Fibroblast of upper back skin (primary cell): ENCODE results near the gene FAM181A.

Experiments used
- DNase-seq: peaks from one replicate; pipeline ENCODE4 v3.0.0-alpha.2; 2013

Gene FAM181A

DNA sequence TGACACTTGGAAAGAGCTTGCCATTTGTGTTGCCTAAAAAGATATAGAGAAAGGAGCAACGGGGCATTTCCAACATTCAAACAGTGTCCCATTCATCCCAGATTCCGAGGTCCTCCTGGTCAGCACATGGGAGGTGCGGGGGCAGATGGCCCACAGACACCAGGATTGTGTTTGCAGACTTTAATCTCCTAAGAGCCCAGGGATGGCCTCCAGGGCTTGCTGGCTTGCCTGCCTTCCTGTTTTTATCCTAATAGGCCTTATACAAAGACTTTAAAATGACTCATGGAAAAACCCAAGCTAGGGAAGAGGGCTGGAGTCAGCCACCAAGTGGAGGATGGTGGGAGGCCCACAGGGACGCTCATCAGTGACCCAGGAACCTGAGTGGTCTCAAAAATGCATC is 21.5 kb upstream of the FAM181A start:
- DNase-seq: no peak

DNA sequence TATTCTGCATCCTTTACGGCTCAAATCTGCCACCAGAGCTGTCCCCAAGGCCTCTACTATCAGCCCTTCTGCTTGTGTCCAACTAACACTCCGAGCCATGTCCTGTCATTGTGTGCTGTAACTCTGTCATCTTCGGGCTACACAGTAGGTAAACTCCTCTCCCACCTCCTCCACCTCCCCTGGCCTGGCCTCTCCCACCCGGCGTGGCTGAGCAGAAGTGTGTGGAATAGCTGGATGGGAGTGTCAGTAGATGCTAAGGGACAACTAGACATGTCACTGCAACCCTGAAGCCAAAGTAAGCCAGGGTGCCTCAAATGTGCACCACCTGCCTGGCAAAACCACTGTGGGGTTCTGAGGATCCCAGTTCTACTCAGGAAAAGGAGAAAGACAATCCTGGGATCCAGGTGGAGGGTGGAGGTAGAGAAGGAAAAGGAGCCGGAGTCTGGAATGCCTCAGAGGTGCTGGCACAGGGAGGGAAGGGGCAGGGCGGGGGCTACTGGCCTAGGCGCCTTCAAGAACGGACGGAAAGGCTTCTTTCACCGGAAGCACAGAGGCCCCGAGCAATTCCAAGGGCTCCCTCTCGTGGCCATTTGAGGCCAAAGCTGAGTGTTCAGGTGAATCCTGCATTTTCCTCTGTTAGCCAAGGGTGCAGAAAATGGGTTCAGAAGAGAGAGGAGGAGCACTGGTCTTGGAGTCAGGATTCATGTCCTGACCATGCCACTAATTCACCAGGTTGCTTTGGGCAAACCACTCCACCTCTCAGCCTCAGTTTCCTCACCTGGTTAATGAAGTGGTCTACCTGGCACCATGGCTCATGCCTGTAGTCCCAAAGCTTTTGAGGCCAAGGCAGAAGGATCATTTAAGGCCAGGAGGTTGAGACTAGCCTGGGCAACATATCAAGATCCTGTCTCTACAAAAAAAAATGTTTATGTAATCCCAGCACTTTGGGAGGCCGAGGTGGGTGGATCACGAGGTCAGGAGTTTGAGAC is 20.5 kb upstream of the FAM181A start:
- peak; percentile 29 for DNase-seq

DNA sequence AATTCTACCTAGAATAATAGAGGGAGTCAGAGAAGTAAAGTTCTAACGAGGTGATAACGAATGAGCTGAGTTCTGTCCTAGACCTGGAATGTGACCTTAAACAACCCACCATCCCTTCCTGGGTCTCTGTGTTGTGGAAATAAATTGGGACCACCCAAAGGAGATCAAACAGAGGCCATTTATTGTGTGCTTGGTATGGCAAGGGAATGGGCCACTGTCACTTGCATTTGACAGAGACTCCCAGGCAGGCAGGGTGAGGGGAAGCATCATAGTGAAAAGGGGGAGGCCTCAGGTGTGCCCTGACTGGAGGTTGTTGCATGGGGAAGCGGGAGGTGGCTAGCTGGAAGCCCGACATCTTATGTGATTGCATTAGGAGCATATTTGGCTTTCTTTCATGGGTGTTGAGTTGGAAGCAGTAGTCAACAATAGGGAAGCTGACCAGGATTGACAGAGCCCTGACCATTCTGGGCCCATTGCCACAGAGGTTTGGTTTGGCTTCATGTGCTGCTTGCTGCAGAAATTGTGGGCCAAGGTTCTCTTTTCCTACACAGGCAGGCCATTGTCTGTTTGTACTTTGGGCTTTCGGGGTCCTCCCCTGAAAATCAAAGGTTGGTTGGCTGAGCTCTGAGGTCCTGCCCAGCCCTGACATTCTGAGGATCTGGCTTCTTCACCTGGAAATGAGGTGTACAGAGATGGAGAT is 17.6 kb upstream of the FAM181A start:
- no peak for DNase-seq

DNA sequence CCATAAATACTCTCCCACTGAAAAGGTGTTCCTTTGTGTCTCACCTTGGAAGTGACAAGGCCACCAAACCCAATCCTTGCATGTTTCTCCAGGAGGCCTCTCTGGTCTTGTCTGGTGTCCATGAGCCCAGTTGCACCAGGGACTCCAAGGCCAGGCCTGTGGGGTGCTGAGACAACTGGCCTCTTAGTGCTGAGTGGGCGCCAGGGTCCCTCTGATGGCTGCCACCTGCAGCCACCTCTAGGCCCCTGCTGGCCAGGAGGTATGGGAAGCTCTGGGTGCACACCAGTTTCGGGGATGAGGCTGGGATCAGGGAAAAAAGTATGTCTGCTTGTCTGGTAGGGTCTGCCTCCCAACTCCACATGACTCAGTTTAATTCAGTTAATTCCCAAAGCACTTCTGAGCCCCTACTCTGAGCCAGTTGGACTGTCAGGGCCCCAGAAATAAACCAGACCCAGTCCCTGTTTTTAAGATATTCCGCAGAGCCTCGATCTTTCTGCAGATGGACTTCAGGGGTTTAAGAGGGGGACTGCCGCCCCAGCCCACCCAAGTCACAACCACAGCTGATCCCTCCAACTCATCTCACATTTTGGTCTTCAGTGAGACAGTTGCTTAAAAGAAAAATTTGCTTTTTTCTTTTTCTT is 15.0 kb upstream of the FAM181A start:
- DNase-seq: no peak

DNA sequence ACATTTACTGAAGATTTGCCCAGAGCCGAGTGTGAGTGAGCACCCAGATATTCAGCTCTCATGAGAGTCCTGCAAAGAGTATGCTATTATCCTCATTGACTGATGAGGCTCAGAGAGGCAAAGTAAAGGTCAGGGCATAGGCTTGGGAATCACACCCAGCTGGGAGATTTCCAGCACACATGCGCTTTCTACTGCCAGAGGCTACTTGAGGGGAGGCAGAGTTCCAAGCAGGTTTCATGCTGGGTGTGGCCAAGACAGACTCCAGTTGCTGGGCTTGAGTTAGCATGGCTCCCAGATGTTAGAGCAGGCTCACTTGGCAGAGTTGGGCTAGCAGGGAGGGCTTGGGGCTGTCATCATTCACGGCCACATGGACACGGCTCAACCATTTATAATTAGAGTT is 14.4 kb upstream of the FAM181A start:
- DNase-seq: no peak

DNA sequence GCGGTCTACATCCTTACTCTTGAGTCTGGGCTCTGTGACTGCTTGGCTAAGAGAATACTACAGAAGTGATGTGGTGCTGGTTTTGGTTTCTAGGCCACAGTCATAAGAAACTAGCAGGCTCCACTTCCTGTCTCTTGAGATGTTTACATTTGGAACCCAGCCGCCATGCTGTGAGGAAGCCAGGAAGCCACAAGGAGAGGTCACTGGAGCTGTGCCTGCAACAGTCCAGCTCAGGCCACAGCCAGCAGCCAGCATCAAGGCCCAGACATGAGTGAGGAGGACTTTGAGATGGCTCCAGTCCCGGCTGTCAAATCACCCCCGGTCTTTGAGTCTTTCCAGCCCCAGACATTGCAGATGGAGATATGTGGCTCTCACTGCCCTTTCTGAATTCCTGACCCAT is 12.9 kb upstream of the FAM181A start:
- DNase-seq: no peak

DNA sequence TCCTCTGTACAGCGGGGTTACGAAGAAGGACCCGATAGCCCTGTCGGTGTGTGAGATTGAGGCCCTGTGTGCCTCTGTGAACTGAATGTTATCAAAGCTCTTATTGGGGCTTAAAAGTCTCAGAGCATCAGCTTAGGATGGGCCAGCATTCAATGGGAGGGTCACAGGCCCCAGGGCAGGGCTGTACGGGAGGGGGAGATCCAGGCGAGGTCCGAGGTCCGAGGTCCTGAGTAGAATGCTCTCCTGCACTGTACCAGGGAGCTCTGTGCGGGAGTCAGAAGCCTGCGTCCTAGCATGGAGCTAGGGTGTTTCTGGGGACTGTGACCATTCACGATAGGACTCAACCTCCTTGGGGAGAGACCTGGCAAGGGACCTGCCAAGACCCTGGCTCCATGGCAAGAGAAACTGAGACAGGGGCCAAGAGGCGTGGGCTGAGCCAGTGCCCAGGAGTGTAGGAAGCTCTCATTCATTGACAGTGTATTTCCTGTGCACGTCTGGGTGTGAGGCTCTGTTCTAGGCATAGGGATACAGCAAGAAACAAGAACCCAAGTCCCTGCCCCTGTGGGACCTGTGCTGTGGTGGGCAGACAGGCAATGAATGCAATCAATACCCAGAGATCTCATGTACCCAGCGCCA is 12.0 kb upstream of the FAM181A start:
- DNase-seq: no peak

DNA sequence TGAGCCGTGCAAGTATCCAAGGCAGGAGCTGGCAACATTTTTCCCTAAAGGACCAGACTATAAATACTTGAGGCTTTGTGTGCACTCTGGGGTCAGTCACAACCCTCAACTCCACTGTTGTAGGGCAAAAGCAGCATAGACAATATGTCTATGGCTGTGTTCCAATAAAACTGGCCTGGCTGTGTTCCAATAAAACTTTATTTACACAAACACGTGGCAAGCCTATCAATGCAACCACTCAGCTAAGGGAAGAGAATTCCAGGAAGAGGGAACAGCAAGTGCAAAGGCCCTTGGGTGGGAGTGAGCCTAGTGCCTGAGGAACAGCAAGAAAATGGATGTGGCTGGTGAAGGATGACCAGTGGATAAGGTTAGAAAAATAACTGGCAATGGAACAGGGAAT is 11.3 kb upstream of the FAM181A start:
- no peak for DNase-seq

DNA sequence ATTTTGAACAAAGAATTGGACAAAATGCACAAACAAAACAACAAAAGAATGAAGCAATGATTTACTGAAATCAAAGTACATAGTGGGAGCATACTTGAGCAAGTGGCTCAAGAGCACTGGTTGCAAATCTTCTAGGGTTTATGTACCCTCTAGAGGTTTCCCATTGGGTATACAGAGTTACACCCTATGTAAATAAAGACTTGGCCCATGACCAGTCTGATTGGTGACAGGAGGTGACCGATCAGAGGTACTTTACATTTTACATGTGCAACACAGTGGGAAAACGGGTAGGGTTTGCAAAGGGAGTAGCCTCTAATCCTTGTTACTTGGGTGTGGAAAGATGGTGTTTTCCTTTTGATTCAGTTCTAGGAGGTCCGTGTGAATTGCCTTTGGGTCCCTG is 10.6 kb upstream of the FAM181A start:
- DNase-seq: no peak

DNA sequence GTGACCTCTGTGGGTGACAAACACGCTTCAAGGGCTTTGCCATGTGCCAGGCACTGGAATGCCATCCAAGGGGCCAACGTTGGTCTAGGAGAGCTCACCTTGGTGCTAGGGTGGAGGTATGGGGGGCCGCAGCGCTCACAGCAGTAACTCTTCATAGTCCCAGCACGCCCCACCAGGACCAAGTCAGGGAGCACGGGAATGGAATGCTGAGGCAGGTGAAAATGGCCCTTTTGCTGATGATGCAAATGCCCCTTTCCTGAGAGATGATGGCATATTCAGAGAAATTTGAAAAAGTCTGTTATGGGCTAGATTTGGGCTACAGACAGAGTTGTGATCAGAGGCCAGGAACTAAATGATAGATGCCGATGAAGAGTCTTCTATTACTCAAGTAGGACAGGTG is 10.0 kb upstream of the FAM181A start:
- DNase-seq: no peak

DNA sequence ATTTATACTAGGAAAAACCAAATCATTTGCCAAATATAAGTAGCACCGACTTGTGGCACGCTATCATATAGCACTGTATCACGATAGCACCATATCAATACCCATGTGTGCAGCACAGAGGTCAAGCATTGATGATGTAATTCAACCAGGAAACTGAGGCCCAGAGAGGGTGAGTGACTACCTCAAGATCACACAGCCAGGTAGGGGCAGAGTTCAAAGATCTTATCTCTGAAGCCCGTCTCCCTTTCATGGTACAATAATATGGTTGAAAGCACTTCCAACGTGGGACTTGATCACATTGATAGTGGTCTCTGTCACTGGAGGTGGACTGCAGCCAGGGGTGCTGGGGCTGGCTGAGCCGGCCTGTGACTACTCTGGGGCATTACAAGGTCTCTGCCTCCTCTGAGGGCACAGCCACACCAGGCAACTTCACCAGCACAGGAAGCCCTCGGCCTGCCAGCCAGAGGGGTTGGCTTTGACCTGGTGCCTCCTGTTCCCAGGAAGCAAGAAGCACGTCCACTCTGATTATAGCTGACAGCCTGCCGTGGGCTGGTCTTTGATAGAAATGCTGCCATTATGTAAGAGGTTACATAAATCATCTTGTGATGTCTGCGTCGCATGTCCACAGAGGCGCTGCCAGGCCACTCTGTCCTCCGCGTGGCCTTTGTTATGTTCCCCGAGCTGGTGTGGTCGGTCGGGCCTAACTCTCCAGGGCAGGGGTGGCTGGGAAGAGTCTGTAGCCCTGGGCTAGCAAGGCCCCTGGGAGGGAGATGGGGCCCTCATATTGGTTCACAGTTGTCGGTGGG is 5.9 kb upstream of the FAM181A start:
- no peak for DNase-seq

DNA sequence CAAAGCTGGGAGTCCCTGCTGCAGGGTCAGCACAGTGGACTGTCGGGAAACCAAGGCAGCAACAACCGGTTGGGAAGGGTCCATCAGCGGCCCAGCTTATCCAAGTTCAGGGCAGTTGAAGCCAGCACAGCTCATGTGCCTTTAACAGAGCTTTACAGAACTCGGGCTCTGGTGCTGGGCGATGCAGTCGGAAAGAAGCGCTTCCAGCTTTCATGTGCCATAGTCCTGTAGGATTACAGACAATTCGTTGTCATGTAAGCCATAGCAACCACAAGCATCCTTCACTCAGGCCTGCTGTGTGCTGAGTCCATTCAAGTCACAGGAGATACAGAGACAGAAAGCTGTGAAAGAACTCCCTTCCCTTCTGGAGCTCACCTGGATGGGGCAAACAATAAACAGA is 3.5 kb upstream of the FAM181A start:
- no peak for DNase-seq

DNA sequence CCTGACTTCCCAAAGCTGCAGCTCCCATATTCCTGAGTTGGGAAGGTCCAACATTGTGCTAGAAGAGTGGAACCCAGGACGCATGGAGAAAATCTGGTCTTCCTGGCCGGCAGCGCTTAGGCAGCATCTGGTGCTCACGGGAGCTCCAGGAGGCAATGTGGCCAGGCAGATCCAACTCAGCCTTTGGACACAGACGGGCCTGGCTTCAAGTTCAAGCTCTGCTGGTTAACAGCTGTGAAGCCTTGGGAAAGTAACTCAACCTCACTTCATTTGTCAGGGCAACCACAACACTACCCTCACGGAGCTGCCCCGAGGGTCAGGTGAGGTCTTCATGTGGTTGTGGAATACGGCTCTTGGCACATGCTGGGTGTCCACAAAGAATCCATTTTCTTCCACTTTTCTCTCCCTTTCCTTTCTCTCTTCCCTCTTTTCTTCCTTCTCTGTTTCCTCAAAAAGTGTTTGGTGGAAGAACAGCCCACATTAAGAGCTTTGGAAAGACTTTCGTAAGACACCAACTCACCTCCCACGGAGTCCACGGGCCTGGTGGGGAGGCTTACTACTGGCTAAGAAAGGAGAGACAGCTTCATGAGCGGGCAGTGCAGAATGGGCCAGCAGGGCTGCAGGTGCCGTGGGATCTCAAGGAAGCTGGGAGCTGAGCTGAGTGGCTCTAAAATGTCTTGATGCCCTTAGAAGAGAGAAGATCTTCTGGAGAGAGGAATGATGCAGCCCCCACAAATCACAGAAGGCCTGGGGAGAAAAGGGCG is 2.4 kb upstream of the FAM181A start:
- no peak for DNase-seq

DNA sequence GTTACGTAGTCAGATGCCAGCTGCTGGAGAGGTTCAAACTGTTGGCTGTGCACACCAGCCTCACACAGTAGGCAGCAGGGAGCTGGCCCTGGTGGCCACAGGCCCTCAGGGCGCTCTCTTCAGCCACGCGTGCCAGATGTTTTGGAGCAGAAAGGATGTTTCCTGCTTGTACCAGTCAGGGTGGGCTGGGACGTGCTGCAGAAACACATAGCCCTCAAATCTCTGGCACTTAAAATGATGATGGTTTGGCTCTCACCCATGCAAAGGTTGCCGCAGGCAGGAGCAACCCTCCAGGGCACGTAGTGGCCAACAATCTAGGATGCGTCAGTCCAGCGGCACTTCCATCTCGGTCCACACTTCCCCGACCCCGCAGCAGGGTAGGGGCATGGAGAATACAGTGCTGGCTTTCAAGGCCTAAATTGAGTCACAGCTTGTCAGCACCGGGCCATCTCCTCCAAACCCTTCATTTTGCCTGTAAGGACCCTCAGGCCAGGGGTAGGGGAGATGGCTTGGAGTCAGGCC is 1.7 kb upstream of the FAM181A start:
- no peak for DNase-seq

DNA sequence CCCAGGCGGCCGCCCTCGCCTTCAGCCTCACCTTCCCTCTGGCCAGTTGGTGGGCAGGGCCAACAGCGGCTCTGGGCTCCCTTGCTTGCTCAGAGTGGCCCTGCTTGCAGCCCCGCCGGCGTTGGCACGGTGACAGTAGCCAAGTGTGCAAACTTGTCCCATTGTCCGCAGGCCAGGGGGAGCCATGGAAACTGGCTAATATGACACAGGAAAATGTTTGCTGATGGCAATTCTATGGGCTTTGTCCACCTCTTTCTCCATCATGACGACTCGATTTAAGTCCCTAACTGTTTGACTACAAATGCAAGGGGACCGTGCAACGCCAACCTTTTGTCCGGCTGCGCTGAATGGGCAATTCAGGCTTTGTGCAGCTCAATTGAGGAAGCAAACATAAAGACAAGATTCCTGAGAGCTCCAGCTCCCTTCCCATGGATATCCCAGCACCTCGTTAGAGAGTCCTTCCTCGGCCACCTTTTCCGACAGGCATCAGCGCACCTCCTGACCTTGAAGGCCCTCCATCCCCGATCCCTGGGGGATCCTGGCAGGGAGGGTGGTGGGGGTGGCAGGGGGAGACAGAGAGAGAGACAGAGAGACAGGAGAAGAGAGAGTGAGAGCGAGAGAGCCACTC is 785 bp upstream of the FAM181A start:
- DNase-seq: no peak

DNA sequence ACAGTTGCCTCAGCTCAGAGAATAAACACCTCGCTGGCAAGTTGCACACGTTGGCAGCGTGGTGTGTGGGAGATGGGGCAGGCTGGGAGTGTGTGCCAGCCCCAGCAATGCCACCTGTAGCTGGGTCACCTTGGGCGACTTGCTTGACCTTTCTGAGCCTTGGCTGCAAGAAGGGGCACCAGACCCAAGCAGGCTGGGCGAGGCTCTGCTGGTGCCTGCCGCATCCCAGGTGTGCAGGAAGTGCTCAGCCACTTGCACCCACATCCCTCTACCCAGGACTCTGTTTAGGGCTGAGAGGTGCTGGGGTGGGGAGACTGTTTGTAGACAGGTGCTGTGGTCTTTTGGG is 629 bp downstream of the FAM181A start:
- DNase-seq: no peak

DNA sequence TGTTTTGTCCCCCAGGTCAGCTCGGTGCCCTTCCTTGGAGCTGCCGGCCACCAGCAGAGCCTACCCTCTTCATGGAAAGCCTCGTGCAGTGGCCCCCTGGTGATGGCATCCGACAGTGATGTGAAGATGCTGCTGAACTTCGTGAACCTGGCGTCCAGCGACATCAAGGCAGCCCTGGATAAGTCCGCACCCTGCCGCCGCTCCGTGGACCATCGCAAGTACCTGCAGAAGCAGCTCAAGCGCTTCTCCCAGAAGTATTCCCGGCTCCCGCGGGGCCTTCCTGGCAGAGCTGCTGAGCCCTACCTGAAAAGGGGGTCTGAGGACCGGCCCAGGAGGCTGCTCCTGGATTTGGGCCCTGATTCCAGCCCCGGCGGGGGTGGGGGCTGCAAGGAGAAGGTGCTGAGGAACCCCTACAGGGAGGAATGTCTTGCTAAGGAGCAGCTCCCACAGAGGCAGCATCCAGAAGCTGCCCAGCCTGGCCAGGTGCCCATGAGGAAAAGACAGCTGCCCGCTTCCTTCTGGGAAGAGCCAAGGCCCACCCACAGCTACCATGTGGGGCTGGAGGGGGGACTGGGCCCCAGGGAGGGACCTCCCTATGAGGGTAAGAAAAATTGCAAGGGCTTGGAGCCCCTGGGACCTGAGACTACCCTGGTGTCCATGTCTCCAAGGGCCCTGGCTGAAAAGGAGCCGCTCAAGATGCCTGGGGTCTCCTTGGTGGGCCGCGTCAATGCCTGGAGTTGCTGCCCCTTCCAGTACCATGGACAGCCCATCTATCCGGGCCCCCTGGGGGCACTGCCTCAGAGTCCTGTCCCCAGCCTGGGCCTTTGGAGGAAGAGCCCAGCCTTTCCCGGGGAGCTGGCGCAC is 1.3 kb downstream of the FAM181A start:
- no peak for DNase-seq

DNA sequence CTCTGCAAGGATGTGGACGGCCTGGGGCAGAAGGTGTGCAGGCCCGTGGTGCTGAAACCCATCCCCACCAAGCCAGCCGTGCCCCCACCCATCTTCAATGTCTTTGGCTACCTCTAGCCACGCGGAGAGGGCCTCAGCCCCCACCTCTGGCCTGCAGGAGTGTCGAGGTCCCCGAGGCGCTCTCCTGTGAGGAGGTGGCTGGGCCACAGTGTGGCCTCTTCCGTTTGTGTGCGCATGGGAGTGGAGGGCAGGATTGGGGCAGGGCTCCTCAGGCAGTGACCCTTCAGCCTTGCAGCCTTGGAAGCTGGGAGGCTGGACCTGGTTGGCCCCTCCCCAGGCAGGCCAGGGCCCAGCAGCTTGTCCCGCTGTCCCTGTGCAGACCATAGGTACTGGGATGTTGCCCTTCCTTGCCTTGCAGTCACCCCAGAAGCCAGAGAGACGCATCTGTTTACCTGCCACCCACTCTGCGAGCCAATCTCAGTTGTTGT is 1.9 kb downstream of the FAM181A start:
- no peak for DNase-seq

DNA sequence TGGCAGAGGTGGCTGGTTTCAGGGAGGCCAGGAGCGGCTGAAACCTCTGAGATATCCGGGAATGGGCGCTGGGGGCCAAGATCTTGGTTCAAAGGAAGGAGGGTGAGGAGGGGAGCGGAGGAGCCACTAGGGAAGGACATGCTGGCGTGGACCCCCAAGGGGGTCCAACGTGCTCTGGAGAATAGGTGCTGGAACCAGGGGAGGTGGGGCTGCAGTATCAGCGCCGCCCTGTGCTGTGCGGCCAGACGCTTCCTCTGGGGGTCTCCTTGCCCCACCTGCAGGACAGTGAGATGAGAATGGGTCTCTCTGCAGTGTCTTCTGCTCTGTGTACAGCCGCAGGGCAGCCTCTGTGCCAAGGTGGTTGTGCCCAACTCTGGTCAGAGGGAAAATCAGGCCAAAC is 2.5 kb downstream of the FAM181A start:
- no peak for DNase-seq
